GM21381 (cell line): Measurements from ENCODE around the gene ZNF837.

Experiments
- ATAC-seq: cut with Tn5 transposase; IDR thresholded peaks from one replicate; pipeline ENCODE4 v1.9.1; 2021; ENCODE audit warnings: mild to moderate bottlenecking, moderate library complexity; ENCODE audit not compliant: unreplicated experiment

The ZNF837 gene

DNA sequence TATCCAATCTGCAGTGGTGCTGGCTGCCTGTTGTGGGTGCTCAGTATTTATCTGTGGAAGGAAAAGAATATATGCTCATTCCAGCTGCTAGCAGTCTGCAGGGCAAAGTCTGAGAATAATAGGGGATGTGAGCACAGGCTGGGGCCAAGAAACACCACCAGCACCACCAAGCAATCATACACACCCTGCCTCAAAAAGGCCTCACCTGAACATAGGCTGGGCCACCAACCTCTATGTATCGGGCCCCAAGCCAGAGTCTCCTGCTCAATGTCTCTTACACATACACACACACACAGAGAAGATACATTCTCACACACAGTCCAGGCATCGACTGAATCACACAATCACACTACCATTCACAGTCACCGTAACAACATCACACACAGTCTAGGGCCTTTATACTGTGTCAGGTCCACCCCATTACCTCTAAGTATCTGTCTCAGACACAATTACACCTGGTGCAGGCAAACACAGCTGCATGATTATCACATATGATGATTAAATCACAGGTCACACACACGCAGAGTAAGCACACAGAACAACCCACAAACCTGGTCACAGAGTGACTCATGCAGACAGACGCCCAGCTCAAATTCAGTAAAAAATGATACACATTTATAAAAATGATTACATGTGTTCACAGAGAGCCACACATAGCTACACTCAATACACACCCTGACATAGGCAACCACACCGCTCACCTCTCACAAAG lies 55.4 kb downstream of the ZNF837 start:
- ATAC-seq, result no peak

- ATAC-seq, result no peak
Measured at GRCh38 chr19:58319241-58319640, 61.6 kb downstream of the ZNF837 start.

DNA sequence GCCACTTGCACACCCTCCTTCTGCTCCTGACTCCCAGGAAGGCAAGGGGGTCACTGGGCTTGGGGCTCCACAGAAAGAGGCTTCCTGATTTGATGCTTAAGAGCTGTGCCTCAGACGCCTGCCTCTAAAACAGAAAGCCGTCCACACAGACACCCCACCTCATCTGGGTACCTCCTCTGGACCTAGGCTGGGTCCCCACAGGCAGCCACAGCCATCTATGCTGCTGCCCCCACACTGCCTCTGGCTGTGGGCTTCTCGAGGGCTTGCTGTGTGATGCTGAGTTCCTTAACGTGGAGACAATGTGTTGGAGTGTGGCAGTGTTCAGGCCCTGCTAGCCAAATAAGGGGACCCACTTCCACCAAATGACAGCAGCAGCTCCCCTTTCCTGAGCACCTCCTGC lies 62.5 kb downstream of the ZNF837 start:
- ATAC-seq, result no peak
